ENCODE measurements around the gene NANOS3. TPM values are rescaled to one million over a fixed set of nuclear protein-coding genes. Genes with fewer than 3 reads are reported as not detected.

Gene NANOS3
- total RNA-seq, 1 experiment from 2014 or later = not detected

DNA sequence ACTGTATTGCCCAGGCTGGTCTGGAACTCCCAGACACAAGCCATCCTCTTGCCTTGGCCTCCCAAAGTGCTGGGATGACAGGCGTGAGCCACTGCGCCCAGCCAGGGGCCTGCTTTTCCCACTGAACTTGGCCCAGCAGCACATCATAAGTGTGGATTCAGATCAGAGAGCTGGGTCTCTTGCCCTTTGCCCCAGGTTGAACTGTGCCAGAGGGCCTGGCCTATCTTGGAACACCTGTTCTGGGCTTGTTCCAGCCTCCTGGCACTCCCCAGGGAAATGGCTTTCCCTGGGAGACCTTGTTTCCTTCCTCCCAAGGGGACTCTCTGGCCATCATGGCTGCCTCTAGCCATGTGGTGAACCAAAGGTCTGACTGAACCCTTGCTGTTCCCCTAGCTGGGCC is 32.5 kb downstream of the NANOS3 start:
- no peak for DNase-seq (ENCODE audit: low read depth, low spot score)
- Histone ChIP-seq H2AFZ (ENCODE audit: low read depth, low read length, poor library complexity, severe bottlenecking) (no peak overlapping the region), H3K27me3 (ENCODE audit: insufficient read depth, low read length) (no peaks in the 10 kb centered on the region), H3K4me2 (ENCODE audit: low read length) (no peak overlapping the region), H3K9me2 (ENCODE audit: insufficient read depth) (no peaks in the 10 kb centered on the region), H3K36me3 (ENCODE audit: control insufficient read depth in 1 of 2, insufficient read depth in 2 of 2, low read length in 2 of 2) (peaks cover 4 to 12% of the 10 kb centered on the region in 2 experiments; a peak in 3 of 4 replicates), H3K27ac (ENCODE audit: low read depth, low read length) (no peak overlapping the region), H4K20me1 (ENCODE audit: insufficient read depth) (no peaks in the 10 kb centered on the region), H3K9ac (ENCODE audit: low read length) (no peak overlapping the region), H3K79me2 (ENCODE audit: insufficient read depth, low read length) (peaks cover 5% of the 10 kb centered on the region), H3K9me3 (ENCODE audit: control insufficient read depth in 1 of 2, insufficient read depth in 1 of 2, low read depth in 1 of 2, low read length in 2 of 2) (no peaks in the 10 kb centered on the region), H3K4me1 (ENCODE audit: control insufficient read depth in 1 of 2, insufficient read depth in 2 of 2, low read length in 2 of 2) (peaks cover 9 to 12% of the 10 kb centered on the region in 2 experiments; a peak in 2 of 4 replicates), H3K4me3 (replicated peaks in 1 of 2; ENCODE audit: low read depth in 1 of 2, low read length in 2 of 2) (no peak overlapping the region)
- intact Hi-C loops (cut with micrococcal nuclease) = no loop called here
- ChIA-PET RAD21 (ENCODE audit: low non-redundant PET in 1 of 2, low total read pairs in 2 of 2, uncharacterized antibody in 2 of 2, unreplicated experiment in 2 of 2) (no interaction called here), POLR2A (no interaction called here), CTCF (no interaction called here)
- no peak for ATAC-seq
- TF ChIP-seq, protein P1, sequence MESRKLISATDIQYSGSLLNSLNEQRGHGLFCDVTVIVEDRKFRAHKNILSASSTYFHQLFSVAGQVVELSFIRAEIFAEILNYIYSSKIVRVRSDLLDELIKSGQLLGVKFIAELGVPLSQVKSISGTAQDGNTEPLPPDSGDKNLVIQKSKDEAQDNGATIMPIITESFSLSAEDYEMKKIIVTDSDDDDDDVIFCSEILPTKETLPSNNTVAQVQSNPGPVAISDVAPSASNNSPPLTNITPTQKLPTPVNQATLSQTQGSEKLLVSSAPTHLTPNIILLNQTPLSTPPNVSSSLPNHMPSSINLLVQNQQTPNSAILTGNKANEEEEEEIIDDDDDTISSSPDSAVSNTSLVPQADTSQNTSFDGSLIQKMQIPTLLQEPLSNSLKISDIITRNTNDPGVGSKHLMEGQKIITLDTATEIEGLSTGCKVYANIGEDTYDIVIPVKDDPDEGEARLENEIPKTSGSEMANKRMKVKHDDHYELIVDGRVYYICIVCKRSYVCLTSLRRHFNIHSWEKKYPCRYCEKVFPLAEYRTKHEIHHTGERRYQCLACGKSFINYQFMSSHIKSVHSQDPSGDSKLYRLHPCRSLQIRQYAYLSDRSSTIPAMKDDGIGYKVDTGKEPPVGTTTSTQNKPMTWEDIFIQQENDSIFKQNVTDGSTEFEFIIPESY (IDR thresholded peaks at IDR 0.05; ENCODE audit: extremely low read depth, insufficient replicate concordance, low read length) = no peak
- no peak for TF ChIP-seq ZNF274 (IDR thresholded peaks at IDR 0.05; ENCODE audit: low read depth, low read length)
- TF ChIP-seq, protein P2, sequence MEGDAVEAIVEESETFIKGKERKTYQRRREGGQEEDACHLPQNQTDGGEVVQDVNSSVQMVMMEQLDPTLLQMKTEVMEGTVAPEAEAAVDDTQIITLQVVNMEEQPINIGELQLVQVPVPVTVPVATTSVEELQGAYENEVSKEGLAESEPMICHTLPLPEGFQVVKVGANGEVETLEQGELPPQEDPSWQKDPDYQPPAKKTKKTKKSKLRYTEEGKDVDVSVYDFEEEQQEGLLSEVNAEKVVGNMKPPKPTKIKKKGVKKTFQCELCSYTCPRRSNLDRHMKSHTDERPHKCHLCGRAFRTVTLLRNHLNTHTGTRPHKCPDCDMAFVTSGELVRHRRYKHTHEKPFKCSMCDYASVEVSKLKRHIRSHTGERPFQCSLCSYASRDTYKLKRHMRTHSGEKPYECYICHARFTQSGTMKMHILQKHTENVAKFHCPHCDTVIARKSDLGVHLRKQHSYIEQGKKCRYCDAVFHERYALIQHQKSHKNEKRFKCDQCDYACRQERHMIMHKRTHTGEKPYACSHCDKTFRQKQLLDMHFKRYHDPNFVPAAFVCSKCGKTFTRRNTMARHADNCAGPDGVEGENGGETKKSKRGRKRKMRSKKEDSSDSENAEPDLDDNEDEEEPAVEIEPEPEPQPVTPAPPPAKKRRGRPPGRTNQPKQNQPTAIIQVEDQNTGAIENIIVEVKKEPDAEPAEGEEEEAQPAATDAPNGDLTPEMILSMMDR (IDR thresholded peaks at IDR 0.05 in 2 of 3, conservative IDR thresholded peaks at IDR 0.05 in 1 of 3; ENCODE audit: borderline replicate concordance in 1 of 3, insufficient read depth in 1 of 3, low read depth in 2 of 3, low read length in 2 of 3) = no peak
- TF ChIP-seq YY1 (IDR thresholded peaks at IDR 0.05; ENCODE audit: extremely low read depth, insufficient replicate concordance, low read depth, low read length) = no peak
- no peak for TF ChIP-seq SRF (IDR thresholded peaks at IDR 0.05; ENCODE audit: low read depth)
- no peak for TF ChIP-seq FOSL1 (IDR thresholded peaks at IDR 0.05; ENCODE audit: low read depth)
- no peak for TF ChIP-seq EZH2phosphoT487 (IDR thresholded peaks at IDR 0.05; ENCODE audit: borderline replicate concordance)
- BruUV-seq (replicated peaks) = no TSS peak
